ENCODE results near the gene CDRT4.

The CDRT4 gene

DNA sequence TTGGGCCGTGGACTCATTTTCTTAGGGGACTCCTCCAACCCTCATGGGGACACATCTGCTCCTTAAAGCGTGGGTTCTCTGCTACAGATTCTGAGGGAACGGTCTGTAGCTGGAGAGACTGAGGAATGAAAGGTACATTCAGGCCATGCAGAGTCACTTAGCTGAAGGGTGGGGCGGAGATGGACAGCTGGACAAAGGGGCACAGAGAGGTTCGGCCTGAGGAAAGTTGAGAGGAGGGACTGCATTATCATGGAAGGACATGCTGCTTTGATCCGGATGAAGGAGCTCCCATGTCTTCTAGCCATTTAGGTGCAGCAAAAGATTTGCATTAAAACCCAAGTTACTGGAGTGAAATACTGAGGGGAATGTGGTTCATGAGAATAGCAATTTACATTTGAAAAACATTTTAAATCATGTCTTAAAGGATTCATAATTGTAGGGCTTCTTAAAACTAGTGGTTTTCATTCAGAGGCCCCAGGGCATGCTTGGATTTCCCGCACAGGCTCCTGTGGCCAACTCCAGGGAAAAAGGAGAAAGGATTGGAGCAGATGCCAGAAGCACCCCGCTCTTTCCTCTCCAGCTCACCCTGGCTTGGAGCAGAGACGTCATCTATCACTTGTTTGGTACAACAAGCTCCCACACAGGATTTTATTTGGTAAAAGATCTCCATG is 54.2 kb downstream of the CDRT4 start:
- Histone ChIP-seq H3K9me3 (ENCODE audit: control insufficient read depth, insufficient read depth, low read length) (no peaks in the 10 kb centered on the region), H3K4me1 (ENCODE audit: control insufficient read depth, insufficient read depth, low read length) (0 out of 2 replicates have a peak, but pooled peaks cover 2% of the 10 kb centered on the region), H3K36me3 (ENCODE audit: control insufficient read depth, insufficient read depth, low read length) (no peaks in the 10 kb centered on the region), H3K4me3 (ENCODE audit: low read length) (no peak overlapping the region), H3K27me3 (ENCODE audit: control insufficient read depth, insufficient read depth, low read length) (no peaks in the 10 kb centered on the region), H3K27ac (ENCODE audit: low read length) (no peak overlapping the region)
- no peak for DNase-seq (ENCODE audit: low read depth, low spot score)
- WGBS (ENCODE audit: insufficient coverage, insufficient read length), result no CpG with 5 or more reads among the region's 9 CpGs

DNA sequence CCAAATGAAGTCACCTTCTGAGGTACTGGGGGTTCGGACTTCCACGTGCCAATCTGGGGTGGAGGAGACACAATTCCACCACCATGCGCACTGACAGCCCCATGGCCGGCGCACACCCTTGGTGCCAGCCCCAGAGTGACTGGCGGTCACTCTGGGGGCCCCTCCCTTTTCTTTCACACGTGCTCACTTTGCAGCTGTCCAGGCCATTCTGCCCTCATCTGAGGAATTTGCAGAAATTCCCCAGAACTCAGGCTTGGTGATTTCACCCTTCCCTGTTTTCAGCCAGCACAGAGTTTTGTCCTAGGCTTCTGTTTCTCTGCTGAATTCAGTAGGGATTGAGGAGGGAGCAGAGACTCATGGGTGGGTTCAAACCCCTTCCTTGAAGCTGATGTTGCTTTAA is 54.8 kb downstream of the CDRT4 start:
- Histone ChIP-seq H3K4me3 (ENCODE audit: low read length) (no peak overlapping the region), H3K4me1 (ENCODE audit: control insufficient read depth, insufficient read depth, low read length) (0 out of 2 replicates have a peak, but pooled peaks cover 2% of the 10 kb centered on the region), H3K36me3 (ENCODE audit: control insufficient read depth, insufficient read depth, low read length) (no peaks in the 10 kb centered on the region), H3K9me3 (ENCODE audit: control insufficient read depth, insufficient read depth, low read length) (no peaks in the 10 kb centered on the region), H3K27ac (ENCODE audit: low read length) (no peak overlapping the region), H3K27me3 (ENCODE audit: control insufficient read depth, insufficient read depth, low read length) (no peaks in the 10 kb centered on the region)
- DNase-seq (ENCODE audit: low read depth, low spot score), result no peak
- WGBS (ENCODE audit: insufficient coverage, insufficient read length), result no CpG with 5 or more reads among the region's 7 CpGs

DNA sequence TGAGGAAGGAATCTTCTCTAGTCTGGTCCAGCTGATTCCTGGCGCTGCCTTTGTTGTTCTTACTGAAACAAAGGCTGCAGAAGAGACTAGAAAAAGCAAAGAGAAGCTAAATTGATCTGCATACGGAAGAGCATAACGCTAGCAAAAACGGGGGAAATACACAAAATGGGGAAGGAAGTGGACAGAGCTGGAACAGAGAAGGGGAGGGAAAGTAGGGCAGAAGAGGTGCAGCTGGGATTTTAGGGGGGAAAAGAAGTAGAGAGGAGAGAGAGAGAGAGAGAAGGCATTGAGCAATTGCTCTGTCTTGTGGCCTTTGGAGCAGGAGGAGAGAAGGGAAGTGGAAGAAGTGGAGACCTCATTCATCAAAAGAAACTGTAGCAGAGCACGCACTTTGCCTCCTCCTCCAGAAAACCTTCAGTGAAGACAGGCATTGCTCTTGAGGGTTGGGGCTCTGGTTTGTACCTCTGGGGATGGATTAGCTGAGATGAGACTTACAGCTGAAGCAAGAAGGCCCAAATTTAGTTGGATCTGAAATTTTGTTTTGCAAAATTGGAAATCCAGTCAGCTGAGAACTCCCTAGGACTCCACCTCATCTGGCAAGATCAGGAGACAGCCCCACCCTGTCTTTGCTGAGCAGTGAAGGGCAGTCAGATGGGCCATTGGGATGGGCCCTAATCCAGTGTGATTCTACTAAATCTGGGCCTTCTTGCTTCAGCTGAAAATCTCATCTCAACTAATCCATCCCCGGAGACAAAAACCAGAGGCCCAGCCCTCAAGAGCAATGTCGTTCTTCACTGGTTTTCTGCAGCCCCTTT is 55.8 kb downstream of the CDRT4 start:
- 0 out of 2 replicates have a peak, but pooled peaks cover 2% of the 10 kb centered on the region for H3K4me1 ChIP-seq (ENCODE audit: control insufficient read depth, insufficient read depth, low read length)
- H3K36me3 ChIP-seq (ENCODE audit: control insufficient read depth, insufficient read depth, low read length), result no peaks in the 10 kb centered on the region
- DNase-seq (ENCODE audit: low read depth, low spot score), result no peak
- H3K27me3 ChIP-seq (ENCODE audit: control insufficient read depth, insufficient read depth, low read length), result no peaks in the 10 kb centered on the region
- no CpG with 5 or more reads among the region's 7 CpGs for WGBS (ENCODE audit: insufficient coverage, insufficient read length)
- H3K4me3 ChIP-seq (ENCODE audit: low read length), result no peak overlapping the region
- H3K9me3 ChIP-seq (ENCODE audit: control insufficient read depth, insufficient read depth, low read length), result no peaks in the 10 kb centered on the region
- no peak overlapping the region for H3K27ac ChIP-seq (ENCODE audit: low read length)

DNA sequence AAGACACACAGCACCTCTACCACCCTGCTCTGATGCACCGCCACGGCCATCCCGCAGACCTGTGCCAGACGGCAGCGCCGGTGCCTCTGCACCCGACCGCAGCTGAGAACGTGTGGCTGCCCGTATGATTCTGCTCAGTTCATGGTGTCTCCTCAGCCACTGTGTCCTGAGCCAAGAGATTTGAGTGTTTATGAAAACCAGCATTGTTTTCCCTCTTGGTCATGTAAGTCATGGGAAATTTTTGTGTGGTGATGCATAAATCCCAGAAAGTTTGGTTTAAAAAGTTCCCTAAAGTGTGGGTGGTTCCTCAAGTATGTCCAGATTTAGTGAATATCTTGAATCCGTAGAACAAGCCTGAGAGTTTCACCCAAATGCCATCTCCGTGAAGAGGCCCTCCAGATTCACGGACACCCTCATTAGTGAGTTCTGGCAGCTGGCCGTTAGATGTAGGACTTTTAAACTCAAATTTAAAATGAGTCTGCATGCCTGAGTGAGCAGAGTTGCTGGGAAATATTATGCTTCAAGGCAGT is 57.6 kb downstream of the CDRT4 start:
- no CpG with 5 or more reads among the region's 14 CpGs for WGBS (ENCODE audit: insufficient coverage, insufficient read length)
- no peak for DNase-seq (ENCODE audit: low read depth, low spot score)
- Histone ChIP-seq H3K27ac (ENCODE audit: low read length) (no peak overlapping the region), H3K4me3 (ENCODE audit: low read length) (no peak overlapping the region), H3K36me3 (ENCODE audit: control insufficient read depth, insufficient read depth, low read length) (no peaks in the 10 kb centered on the region), H3K9me3 (ENCODE audit: control insufficient read depth, insufficient read depth, low read length) (no peaks in the 10 kb centered on the region), H3K27me3 (ENCODE audit: control insufficient read depth, insufficient read depth, low read length) (no peaks in the 10 kb centered on the region), H3K4me1 (ENCODE audit: control insufficient read depth, insufficient read depth, low read length) (no peaks in the 10 kb centered on the region)

DNA sequence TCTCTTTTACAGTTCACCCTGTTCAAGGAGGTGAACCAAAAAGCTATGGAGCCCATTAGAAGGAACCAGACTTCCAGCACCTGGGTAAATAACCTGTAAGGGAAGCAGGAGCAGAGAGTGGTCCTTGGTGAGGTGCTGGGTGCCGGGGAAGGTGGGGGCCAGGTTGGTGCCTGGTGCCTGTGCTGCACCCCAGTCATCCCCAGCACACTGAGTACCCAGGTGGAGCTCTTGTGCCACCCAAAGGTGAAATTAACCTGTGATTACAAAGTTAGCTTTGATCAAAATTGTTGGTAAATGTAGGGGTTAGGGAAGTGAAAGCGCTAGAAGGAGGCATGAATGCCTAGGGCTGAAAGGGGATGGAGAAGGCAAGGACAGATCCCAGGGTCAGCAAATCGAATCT is 58.6 kb downstream of the CDRT4 start:
- Histone ChIP-seq H3K27me3 (ENCODE audit: control insufficient read depth, insufficient read depth, low read length) (no peaks in the 10 kb centered on the region), H3K4me1 (ENCODE audit: control insufficient read depth, insufficient read depth, low read length) (no peaks in the 10 kb centered on the region), H3K36me3 (ENCODE audit: control insufficient read depth, insufficient read depth, low read length) (no peaks in the 10 kb centered on the region), H3K27ac (ENCODE audit: low read length) (no peak overlapping the region), H3K9me3 (ENCODE audit: control insufficient read depth, insufficient read depth, low read length) (no peaks in the 10 kb centered on the region), H3K4me3 (ENCODE audit: low read length) (no peak overlapping the region)
- 100% methylated on average over 1 of the region's 3 CpGs for WGBS (ENCODE audit: insufficient coverage, insufficient read length)
- DNase-seq (ENCODE audit: low read depth, low spot score), result no peak

DNA sequence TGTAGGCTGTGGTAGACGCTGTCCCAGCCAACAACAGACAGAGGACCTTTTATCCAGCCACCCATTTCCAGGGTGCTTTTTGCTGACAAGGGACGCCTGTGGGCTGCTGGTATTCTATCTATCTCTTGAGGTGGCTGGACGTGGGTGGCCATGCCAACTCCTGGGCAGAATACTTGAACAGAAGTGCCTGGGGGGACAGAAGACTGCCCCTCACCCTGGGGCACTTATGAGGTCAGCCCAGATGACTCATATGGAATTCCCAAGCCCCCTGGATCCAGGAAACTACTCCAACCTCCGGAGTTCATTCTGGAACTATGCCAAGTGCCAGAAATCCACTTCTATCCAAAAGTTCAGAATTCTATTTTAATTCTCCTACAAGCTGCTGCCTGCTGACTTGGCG is 61.3 kb downstream of the CDRT4 start:
- no peak for DNase-seq (ENCODE audit: low read depth, low spot score)
- H3K9me3 ChIP-seq (ENCODE audit: control insufficient read depth, insufficient read depth, low read length), result no peaks in the 10 kb centered on the region
- H3K4me3 ChIP-seq (ENCODE audit: low read length), result no peak overlapping the region
- no peak overlapping the region for H3K27ac ChIP-seq (ENCODE audit: low read length)
- H3K4me1 ChIP-seq (ENCODE audit: control insufficient read depth, insufficient read depth, low read length), result no peaks in the 10 kb centered on the region
- no CpG with 5 or more reads among the region's 5 CpGs for WGBS (ENCODE audit: insufficient coverage, insufficient read length)
- no peaks in the 10 kb centered on the region for H3K36me3 ChIP-seq (ENCODE audit: control insufficient read depth, insufficient read depth, low read length)
- no peaks in the 10 kb centered on the region for H3K27me3 ChIP-seq (ENCODE audit: control insufficient read depth, insufficient read depth, low read length)

DNA sequence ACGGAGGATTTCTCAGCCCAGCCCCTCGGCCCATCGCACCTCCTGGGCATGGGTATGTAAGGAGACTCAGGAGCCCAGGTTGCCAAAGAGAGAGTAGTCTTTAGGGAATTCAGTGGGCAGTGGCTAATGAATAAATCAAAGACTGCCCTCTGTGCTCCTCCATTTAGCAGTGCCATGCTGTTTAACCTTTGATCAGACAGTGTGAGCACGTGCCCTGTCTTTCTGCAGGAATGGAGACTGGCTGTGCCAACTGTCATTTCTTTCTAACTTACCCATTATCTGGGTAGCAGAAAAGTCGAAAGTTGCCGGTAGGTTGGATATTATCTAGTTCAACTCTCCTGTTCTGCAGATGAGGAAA is 62.4 kb downstream of the CDRT4 start:
- DNase-seq (ENCODE audit: low read depth, low spot score), result no peak
- H3K9me3 ChIP-seq (ENCODE audit: control insufficient read depth, insufficient read depth, low read length), result no peaks in the 10 kb centered on the region
- no peaks in the 10 kb centered on the region for H3K27me3 ChIP-seq (ENCODE audit: control insufficient read depth, insufficient read depth, low read length)
- no CpG with 5 or more reads among the region's 6 CpGs for WGBS (ENCODE audit: insufficient coverage, insufficient read length)
- H3K4me3 ChIP-seq (ENCODE audit: low read length), result no peak overlapping the region
- no peaks in the 10 kb centered on the region for H3K36me3 ChIP-seq (ENCODE audit: control insufficient read depth, insufficient read depth, low read length)
- H3K4me1 ChIP-seq (ENCODE audit: control insufficient read depth, insufficient read depth, low read length), result no peaks in the 10 kb centered on the region
- no peak overlapping the region for H3K27ac ChIP-seq (ENCODE audit: low read length)

DNA sequence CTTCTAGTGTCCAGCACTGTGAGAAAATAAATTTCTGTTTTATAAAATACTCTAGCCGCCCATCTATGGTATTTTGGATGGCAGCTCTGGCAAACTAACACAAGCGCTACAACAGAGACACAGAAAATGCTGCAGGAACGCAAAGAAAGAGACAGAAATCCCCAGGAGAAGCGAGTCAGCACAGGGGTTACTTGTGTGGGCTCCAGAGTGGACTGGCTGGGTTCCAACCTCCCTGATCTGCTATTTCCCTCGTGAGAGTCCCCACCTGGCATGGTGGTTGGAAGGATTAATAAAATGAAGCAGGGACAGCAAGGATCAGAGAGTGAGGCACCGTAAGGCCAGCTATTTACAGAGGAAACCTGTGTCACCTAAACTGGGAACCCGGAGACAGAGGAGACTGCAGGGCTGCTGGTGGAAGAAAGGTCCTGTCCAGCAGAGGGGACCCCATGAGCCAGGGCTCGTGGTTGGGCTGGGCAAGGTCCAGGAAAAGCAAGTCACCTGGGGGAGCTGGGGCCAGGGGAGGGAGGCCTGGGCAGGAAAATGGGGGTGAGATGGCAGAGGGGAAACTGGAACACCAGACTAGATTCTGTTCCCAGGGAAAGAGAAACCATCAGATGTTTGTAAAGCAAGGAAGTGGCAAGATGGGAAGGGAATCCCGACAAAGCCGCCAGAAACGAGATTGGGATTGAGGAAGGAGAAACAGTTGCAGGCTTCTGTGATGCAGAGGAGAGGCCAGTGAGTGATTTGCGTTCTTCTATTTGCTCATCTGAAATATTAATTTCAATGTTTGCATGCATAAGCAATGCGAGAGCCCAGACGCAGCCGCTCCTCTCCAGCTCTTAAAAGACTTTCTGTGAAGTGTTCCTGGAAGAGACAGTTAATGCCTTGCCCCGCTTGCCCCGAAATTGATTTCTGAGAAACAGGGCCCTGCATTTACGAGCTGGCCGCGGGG is 63.0 kb downstream of the CDRT4 start:
- DNase-seq (ENCODE audit: low read depth, low spot score), result no peak
- Histone ChIP-seq H3K27me3 (ENCODE audit: control insufficient read depth, insufficient read depth, low read length) (no peaks in the 10 kb centered on the region), H3K4me1 (ENCODE audit: control insufficient read depth, insufficient read depth, low read length) (no peaks in the 10 kb centered on the region), H3K27ac (ENCODE audit: low read length) (no peak overlapping the region), H3K36me3 (ENCODE audit: control insufficient read depth, insufficient read depth, low read length) (no peaks in the 10 kb centered on the region), H3K4me3 (ENCODE audit: low read length) (no peak overlapping the region), H3K9me3 (ENCODE audit: control insufficient read depth, insufficient read depth, low read length) (no peaks in the 10 kb centered on the region)
- WGBS (ENCODE audit: insufficient coverage, insufficient read length), result no CpG with 5 or more reads among the region's 20 CpGs

DNA sequence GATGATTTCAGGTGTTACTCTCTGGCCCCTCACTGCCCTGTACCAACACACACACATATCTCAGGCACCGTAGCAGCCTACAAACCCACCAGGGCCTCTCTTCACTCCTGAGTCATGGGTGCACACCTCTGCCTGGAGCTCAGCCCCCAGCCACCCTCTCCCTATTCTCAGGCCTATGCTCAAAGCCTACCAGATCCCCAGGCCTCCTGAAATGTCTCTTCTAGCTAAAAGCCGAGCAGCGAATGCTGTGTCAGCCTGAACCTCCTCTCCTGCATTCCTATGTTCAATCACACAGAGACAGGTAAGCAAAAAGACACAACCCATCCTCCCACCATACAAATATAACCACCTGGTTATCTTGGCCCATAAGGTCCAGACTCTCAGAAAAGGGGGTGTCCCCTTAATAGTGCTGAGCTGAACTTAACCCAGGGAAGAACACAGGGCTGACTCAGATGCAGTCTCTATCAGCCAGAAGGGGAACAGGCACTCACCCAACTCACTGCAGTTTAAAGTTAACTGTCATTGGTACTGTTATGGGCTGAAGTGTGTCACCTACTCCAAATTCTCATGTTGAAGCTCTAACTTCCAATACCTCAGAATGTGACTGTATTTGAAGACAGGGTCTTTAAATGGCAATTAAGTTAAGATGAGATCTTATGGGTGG is 64.0 kb downstream of the CDRT4 start:
- Histone ChIP-seq H3K4me3 (ENCODE audit: low read length) (no peak overlapping the region; the same call in 1 of the 2 replicates), H3K4me1 (ENCODE audit: control insufficient read depth, insufficient read depth, low read length) (no peaks in the 10 kb centered on the region), H3K27me3 (ENCODE audit: control insufficient read depth, insufficient read depth, low read length) (no peaks in the 10 kb centered on the region), H3K27ac (ENCODE audit: low read length) (no peak overlapping the region), H3K9me3 (ENCODE audit: control insufficient read depth, insufficient read depth, low read length) (no peaks in the 10 kb centered on the region), H3K36me3 (ENCODE audit: control insufficient read depth, insufficient read depth, low read length) (no peaks in the 10 kb centered on the region)
- DNase-seq (ENCODE audit: low read depth, low spot score), result no peak
- WGBS (ENCODE audit: insufficient coverage, insufficient read length), result no CpG with 5 or more reads among the region's 3 CpGs

DNA sequence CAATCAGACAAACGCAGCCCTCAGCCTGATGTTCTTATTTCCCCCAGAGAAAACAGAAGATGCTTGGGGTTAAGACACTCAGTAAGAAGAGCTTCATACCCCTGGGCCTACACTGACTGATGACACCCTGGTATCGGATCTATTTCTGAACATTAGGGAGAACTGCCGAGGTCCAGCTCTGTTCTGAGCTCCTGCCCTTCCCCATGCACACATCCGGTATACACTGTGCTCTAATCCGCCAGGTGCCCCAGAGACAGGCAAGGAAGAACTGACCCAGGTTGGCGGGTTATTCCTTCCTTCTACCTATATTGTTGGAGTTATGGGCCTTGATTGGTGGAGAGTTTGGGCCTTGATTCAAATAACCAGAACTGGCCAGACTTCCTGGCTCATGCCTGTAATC is 68.0 kb downstream of the CDRT4 start:
- Histone ChIP-seq H3K27me3 (ENCODE audit: control insufficient read depth, insufficient read depth, low read length) (no peaks in the 10 kb centered on the region), H3K27ac (ENCODE audit: low read length) (no peak overlapping the region), H3K9me3 (ENCODE audit: control insufficient read depth, insufficient read depth, low read length) (no peaks in the 10 kb centered on the region), H3K4me3 (ENCODE audit: low read length) (no peak overlapping the region), H3K4me1 (ENCODE audit: control insufficient read depth, insufficient read depth, low read length) (no peaks in the 10 kb centered on the region), H3K36me3 (ENCODE audit: control insufficient read depth, insufficient read depth, low read length) (no peaks in the 10 kb centered on the region)
- DNase-seq (ENCODE audit: low read depth, low spot score), result no peak
- WGBS (ENCODE audit: insufficient coverage, insufficient read length), result no CpG with 5 or more reads among the region's 6 CpGs
